Activated T-cell treated with anti-CD3 and anti-CD28 coated beads for 24 hours (primary cell): ENCODE results near the gene RTN4RL1.
A peak's percentile ranks its signal among the peaks of the same experiment; 100 is the strongest.

ENCODE experiments used
- DNase-seq: peaks from one replicate; pipeline ENCODE4 v3.0.0-alpha.2; 2020; ENCODE audit warnings: low read depth

RTN4RL1 gene

DNA sequence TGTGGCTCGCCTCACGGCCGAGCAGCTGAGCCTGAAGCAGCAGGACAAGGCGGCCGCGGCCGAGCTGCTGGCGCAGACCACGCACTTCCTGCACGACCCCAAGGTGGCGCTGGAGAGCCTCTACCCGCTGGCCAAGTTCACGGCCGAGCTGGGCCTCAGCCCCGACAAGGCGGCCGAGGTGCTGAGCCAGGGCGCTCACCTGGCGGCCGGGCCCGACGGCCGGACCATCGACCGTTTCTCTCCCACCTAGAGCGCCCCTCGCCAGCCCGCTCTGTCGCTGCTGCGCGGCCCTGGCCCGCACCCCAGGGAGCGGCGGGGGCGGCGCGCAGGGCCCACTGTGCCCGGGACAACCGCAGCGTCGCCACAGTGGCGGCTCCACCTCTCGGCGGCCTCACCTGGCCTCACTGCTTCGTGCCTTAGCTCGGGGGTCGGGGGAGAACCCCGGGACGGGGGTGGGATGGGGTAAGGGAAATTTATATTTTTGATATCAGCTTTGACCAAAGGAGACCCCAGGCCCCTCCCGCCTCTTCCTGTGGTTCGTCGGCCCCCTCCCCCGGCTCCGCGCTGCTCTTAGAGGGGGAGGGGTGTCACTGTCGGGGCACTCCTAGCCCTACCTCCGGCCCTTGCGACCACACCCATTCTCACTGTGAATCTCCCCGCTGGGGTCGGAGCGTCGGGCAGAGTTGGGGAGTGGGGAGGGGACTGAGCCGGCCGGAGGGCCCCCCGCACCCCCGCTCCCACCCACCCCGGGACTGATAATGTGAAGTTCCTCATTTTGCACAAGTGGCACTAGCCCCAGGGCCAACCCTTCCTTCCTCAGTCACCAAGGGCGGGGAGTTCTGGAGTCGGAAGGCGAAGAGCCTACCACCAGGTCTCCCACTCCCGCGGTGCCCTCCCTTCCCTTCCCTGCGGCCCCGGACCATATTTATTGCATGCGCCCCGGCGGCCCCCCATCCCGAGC, 33.7 kb upstream of the RTN4RL1 start:
- no peak for DNase-seq

DNA sequence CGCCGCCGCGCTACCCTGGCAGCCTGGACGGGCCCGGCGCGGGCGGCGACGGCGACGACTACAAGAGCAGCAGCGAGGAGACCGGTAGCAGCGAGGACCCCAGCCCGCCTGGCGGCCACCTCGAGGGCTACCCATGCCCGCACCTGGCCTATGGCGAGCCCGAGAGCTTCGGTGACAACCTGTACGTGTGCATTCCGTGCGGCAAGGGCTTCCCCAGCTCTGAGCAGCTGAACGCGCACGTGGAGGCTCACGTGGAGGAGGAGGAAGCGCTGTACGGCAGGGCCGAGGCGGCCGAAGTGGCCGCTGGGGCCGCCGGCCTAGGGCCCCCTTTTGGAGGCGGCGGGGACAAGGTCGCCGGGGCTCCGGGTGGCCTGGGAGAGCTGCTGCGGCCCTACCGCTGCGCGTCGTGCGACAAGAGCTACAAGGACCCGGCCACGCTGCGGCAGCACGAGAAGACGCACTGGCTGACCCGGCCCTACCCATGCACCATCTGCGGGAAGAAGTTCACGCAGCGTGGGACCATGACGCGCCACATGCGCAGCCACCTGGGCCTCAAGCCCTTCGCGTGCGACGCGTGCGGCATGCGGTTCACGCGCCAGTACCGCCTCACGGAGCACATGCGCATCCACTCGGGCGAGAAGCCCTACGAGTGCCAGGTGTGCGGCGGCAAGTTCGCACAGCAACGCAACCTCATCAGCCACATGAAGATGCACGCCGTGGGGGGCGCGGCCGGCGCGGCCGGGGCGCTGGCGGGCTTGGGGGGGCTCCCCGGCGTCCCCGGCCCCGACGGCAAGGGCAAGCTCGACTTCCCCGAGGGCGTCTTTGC, 32.8 kb upstream of the RTN4RL1 start:
- no peak for DNase-seq

DNA sequence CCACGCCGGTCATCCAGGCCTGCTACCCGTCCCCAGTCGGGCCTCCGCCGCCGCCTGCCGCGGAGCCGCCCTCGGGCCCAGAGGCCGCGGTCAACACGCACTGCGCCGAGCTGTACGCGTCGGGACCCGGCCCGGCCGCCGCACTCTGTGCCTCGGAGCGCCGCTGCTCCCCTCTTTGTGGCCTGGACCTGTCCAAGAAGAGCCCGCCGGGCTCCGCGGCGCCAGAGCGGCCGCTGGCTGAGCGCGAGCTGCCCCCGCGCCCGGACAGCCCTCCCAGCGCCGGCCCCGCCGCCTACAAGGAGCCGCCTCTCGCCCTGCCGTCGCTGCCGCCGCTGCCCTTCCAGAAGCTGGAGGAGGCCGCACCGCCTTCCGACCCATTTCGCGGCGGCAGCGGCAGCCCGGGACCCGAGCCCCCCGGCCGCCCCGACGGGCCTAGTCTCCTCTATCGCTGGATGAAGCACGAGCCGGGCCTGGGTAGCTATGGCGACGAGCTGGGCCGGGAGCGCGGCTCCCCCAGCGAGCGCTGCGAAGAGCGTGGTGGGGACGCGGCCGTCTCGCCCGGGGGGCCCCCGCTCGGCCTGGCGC, 32.1 kb upstream of the RTN4RL1 start:
- DNase-seq = no peak

DNA sequence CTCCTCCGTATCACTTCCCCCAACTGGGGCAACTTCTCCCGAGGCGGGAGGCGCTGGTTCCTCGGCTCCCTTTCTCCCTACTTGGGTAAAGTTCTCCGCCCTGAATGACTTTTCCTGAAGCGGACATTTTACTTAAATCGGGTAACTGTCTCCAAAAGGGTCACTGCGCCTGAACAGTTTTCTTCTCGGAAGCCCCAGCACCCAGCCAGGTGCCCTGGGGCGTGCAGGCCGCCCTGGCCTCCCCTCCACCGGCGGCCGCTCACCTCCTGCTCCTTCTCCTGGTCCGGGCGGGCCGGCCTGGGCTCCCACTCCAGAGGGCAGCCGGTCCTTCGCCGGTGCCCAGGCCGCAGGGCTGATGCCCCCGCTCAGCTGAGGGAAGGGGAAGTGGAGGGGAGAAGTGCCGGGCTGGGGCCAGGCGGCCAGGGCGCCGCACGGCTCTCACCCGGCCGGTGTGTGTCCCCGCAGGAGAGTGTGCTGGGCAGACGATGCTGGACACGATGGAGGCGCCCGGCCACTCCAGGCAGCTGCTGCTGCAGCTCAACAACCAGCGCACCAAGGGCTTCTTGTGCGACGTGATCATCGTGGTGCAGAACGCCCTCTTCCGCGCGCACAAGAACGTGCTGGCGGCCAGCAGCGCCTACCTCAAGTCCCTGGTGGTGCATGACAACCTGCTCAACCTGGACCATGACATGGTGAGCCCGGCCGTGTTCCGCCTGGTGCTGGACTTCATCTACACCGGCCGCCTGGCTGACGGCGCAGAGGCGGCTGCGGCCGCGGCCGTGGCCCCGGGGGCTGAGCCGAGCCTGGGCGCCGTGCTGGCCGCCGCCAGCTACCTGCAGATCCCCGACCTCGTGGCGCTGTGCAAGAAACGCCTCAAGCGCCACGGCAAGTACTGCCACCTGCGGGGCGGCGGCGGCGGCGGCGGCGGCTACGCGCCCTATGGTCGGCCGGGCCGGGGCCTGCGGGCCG, 31.4 kb upstream of the RTN4RL1 start:
- DNase-seq = no peak

DNA sequence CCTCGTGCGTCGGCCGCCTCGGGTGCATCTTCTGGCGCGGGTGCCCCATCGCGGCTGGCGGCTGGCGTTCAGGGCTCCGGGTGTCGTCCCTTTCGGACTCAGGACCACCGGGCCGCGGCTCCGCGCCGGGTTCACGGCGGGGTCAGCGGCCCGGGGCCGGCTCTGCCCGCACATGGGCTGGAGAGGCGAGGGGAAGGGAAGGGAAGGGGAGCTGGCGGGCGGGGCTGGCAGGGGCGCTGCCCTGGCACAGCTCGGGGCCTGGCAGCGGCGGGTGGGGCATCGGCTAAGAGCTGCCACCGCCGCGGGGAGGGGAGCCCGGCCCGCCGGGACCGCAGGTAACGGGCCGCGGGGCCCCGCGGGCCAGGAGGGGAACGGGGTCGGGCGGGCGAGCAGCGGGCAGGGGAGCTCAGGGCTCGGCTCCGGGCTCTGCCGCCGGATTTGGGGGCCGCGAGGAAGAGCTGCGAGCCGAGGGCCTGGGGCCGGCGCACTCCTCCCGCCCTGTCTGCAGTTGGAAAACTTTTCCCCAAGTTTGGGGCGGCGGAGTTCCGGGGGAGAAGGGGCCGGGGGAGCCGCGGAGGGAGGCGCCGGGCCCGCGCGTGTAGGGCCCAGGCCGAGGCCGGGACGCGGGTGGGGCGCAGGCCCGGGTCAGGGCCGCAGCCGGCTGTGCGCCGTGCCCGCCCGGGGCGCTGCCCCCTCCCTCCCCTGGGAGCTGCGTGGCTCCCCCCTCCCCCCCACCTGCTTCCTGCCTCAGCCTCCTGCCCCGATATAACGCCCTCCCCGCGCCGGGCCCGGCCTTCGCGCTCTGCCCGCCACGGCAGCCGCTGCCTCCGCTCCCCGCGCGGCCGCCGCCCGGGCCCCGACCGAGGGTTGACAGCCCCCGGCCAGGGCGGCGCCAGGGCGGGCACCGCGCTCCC, 30.4 kb upstream of the RTN4RL1 start:
- DNase-seq = no peak

DNA sequence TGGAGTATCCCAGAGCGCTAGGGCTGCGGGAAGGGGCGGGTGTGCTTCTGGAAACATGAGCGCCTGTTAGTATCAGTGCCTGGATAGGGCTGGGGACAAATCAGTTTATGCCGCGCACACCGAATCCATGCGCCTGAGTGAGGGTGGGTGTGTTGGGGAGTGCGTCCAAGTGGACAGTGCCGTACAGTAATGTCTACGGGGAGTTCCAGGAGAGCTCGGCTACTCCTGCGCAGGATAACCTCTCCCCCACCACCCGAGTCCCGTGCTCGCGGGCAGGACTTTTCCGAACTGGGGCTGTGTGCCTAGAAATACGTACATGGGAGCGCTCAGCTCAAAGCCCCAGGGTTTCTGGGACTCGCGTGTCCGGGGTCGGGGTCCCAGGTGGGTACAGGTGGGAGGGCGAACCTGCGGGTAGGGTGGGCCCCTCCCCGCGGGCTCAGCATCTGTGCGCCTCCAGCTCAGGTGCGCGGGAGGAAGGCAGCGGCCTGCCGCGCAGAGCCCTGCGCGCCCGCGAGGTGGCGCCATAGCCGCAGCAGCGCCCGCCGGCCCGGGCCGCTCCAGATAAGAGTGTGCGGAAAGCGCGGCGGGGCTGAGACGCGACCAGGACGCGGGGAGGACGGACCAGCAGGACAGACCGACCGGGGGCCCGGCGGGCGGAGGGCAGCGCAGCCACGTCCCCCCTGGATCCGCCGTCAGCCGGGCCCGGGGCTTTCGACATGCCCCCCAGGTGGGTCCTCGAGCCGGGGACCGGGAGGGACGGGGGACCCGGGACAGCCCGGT, 29.6 kb upstream of the RTN4RL1 start, which contains the start of gene HIC1:
Gene HIC1, plus strand, starts transcription at position 592 of the 780 bp plus-strand sequence. CDS start 1,588 bp downstream, outside the sequence.
- peak; percentile 78 for DNase-seq

DNA sequence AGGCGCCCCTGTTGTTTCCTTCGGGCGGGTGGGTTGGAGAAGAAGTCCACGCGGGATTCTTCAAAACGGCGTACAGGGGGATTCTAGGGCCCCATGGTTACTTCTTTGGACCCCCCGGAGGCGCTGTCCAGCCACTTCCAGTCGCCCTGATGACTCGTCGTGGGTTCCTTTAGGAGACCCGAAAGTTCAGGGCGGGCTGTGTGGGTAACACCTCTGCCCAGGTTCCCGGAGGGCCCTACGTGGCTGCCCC, 29.1 kb upstream of the RTN4RL1 start:
- no peak for DNase-seq

DNA sequence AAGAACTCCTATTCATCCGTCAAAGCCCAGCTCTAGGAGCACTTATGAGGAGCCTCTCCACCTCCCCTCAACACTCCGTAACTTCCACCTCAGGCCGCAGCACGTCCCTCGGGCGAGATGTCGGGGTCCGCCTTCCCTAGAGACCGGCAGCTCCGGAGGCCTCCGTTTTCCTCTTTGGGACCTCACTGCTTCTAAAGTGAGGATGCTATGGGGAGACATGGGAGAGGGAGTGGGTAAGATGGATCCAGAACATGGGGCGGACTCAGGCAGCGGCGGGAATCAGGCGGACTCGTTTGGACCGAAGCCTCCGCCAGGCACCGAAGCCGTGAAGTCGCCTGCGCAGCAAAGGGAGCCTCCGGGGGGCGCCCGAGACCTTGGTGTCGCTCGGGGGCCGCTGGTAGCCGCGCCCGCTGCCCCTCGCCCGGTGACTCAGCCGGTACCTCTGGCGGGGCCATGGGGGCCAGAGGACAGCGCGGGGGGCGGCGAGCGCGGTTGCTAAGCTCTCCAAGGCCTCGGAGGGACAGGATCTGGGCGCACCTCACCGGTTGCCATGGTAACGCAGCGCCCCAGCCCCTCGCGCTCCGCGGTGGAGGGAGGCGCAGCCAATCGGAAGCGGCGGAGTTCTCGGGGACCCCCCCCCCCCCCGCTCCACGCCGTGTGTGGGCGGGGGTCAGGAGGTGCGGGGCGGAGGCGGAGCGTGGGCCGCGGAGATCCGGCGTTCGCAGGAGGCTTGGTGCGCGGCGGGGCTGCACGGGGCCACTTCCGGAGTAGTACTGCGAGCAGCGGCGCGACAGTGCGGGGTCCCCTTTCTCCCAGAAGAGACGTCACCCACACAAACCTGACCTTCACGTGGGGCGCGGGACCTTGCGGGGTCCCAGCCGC, 28.5 kb upstream of the RTN4RL1 start:
- peak; percentile 72 for DNase-seq

DNA sequence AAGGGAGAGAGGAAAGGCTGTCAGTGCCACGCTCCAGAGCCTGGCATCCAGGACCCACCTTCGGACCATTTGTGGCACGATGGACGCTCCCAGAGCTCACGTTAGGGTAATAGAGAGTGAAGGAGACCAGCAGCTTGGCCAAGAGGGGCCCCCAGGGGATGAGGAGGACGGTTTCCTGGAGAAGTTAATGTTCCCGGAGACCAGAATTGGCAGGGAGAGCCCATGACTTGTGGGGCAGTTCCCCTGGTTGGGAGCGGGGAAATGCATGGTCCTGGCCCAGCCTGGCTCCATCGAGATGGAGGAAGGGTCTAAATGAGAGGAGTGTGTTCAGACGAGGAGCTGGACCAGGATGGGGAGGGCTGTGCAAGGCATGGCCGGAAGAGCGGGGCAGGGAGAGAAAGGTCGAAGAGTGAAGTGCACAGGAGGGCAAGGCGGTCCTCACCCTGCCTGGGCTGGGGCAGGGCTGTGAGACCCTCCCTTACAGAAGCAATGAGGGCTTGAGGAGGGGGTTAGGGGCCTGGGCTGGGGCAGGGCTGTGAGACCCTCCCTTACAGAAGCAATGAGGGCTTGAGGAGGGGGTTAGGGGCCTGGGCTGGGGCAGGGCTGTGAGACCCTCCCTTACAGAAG, 26.9 kb upstream of the RTN4RL1 start:
- no peak for DNase-seq

DNA sequence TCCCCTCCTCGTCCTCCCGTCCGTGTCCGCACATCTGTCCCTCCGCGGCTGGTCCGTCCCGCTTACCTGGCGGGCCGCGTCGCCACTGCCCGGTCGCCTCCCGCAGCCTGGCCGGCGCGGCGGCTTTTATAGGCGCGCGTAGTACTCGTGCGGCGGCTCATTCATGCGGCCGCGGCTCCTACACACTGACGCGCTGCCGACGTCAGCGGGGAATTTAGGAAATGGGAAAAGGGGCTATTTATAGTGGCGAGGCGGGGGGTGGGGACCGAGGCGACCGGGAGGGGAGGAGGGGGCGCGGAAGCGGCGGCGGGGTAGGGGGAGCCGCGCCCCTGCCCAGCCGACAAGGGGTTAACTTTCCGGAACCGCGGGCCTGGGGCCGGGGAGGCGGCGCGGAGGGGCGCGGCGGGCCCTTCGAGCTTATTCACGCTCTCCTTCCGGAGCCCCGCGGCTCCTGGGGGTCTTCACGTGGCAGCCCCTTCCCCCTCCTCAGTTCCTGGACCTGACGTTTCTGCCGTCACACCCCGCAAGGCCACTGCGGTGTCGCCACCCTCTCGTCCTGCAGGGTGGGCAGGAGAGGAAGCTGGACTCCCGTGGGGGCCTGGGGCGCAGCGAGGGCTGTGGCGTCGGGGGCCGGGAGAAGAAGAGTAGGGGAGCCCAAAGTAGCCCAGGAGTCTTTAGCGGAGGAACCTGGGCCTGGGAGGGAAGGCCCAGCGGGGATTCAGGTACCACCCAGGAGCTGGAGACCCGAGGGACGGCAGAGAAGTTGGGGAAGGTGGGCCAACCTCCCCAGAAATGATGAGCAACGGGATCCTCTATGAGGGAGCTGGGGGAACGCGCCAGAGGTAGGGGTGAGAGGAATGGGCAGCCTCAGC, 26.2 kb upstream of the RTN4RL1 start:
- DNase-seq = no peak

DNA sequence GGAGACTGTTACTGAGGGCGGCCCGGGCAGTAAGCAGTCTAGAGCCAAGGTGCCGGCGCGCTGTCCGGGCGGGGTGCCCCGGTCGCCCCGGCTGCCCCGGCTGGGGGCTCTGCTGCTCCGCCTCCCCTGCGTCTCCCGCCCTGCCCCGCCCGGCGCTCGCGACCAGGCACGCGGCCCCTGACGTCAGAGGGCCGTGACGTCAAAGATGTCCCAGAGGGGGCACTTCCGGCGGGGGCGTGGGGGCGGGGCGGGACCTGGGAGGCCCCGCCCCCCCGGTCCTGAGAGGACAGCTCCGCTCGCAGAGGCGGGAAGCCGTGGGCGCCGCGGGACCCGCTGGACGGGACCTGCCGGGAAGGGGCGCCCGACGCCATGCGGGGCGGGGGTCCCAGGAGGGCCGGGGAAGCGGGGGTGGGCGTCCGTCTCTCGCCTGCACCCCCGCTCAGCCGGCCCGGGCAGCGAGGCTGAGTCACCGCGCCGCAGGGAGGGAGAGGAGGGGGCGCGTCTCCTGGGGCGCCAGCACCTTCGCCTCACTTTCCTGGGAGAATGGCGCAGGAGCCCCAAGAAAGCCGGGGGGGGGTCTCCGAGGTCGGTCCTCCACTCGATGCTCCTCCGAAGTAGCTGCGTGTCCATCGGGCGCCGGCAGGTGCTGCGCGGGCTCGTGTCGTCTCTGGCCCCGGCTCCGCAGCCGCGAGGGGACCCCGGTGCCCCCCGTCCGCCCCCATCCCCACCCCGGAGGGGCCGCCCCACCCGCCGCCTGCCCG, 25.3 kb upstream of the RTN4RL1 start:
- peak; percentile 63 for DNase-seq

DNA sequence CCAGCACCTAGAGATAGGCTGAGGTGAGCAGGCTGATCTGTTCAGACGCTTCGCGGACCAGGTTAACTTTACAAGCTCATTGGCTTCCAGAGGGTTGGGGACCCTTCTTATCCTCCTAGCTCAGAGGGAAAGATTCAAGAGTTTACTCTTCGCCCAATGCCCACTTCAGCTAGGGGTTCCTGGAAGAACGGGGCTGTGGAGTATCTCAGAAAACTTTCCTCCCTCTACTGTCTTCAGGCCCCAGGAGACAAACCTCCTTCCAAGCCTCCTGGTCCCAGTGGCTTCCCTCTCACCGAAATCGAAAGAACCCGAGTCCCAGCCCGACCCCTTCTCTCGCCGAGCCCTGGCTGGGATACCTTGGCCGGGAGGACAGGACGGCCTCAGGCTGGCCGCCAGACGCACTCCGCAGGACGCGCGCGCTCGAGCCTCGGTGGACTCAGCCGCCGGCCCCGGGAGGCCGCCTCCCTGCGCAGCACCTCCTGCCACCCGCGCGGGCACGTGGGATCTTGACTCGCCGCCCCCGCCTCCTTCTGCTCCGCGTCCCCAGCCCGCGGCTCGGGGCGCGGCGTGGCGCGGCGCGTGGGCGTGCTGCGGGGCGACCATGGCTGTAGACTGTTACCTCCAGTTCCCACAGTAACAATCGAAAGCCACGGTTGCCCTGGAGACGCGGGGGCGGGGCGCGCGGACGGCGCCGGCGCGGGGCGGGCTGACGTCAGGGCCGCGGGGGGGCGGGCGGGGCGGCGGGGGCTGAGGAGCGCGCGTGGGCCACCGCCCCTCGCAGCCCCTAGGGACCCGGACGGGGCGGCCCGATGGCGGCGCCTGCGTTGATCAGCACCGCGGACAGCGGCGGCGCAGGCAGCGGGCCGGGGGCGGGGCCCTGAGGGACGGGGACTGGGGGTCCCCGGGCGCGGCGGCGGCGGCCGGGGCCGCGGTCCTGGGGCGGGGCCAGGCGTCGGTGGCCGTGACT, 24.5 kb upstream of the RTN4RL1 start:
- DNase-seq = peak; percentile 83

DNA sequence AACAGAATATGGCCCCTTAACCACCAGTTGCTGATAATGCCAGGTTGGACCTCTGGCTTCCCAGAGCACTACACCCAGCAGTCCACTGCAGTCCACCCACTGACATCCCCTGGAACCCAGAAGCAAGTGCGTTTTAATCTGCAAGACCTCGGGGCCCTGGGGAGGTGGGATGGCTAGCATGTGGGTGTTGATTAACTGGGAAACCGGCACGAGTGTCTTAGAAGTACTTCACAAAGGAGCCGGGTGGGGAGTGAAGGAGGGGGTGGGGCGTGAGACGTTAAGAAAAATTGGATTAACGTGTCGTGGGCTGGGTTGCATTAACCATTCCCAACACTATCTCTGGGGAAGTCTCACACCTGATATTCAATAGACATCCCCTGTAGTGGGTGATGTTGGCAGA, 23.7 kb upstream of the RTN4RL1 start:
- DNase-seq = no peak

DNA sequence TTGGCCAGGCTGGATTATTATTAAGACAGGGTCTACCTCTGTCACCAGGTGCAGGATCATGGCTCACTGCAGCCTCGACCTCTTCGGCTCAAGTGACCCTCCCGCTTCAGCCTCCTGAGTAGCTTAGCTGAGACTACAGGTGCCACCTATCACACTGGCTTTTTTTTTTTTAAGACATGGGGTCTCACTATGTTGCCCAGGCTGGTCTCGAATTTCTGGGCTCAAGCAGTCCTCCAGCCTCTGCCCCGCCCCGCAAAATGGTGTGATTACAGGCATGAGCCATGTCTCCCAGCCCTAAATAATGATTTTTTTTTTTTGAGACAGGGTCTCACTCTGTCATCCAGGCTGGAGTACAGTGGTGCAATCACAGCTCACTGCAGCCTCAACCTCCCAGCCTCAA, 22.5 kb upstream of the RTN4RL1 start:
- no peak for DNase-seq

DNA sequence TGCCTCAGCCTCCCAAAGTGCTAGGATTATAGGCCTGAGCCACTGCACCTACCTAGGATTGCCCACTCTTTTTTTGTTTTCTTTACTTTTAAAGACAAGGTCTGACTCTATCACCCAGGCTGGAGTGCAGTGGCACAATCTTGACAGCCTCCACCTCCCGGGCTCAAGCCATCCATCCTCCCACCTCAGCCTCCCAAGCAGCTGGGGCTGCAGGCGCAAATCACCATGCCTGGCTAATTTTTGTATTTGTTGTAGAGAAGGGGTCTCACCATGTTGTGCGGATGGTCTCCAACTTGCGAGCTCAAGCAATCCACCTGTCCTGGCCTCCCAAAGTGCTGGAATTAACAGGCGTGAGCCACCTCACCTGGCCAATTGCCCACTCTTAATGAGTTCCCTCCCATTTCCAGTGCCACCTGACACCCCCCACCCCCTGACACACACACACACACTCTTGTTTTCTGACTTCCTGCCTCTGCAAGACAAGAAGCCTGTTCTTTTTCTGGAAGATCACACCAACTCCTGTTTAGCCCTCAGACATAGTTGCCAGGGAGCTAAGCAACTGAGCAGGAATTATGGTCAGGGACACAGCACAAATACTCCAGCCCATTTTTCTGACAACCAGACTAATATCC, 19.2 kb upstream of the RTN4RL1 start:
- no peak for DNase-seq
